HuH-7.5 (cell line): ENCODE measurements around the gene ESD.

ENCODE experiments used
- DNase-seq: peaks from one replicate; pipeline ENCODE4 v3.0.0; 2011; ENCODE audit warnings: low spot score

ESD gene

GRCh38 chr13:46745706-46746105, 51.3 kb downstream of the ESD start:
- DNase-seq: no peak

DNA sequence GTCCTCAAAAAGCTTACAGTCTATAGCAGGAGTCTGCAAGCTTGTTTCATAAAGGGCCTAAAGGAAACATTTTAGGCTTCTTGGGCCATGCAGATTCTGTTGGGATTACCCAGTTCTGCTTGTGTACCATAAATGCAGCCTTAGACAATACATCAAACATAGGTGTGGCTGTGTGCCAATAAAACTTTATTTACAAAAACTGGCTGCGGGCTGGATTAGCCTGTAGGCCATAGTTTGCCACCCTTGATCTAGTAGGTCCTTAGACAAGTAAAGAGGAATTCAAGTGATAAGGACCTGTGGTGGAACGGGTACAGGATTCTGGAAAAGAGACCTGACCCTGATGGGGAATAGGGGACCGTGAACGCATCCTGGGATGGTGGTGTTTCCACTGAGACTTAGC, 51.9 kb downstream of the ESD start:
- DNase-seq: no peak

- DNase-seq: no peak
These were observed 53.8 kb downstream of the ESD start for GRCh38 chr13:46743191-46743590.

DNA sequence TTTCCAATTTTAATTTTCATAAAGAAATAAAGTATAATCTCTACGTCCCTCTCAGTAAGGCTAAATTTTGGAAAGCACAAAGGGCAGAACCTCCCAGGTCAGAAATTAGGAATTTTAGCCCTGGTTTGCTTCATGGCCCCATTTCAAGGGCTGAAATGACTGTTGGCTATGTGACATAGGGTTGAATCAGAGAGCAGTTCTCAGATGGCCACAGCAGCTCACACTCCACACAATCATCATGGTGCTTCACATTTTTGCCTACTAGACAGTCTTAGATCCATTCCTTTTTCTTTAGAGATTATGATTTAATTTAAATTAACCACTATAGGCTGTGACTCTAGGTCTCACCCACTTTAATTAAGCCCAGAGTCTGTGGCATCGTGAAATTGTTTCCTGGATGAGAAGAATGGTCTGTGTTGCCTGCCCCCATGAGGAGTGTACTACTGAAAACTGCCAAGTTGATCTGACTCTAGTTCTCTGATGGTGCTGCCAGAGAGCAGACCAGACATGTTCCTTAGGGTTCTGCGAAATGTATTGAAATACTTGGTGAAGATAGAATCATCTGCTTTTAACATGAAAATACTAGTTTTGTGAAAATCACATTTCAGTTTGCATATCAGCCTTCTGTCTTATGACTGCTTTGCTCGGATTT, 57.4 kb downstream of the ESD start:
- no peak for DNase-seq

GRCh38 chr13:46738766-46739165, 58.2 kb downstream of the ESD start:
- no peak for DNase-seq

DNA sequence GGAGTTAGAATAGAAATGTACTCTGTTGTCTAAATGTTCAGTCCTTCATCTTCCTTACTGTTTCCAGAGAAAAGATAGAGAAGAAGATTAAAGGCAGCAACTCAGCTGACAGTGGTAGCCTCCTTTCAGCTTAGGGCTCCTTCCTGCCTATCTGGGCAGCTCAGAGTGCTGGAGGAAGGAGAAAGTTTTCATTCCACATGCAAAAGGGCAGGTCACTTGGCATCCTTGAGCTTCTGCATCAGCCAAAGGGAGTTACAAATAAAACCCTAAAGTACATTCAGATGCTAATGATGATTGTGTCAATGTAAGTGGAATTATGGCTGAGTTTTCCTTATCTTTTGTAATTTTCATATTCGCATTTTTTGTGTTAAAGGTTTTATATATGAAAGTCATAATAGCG, 58.9 kb downstream of the ESD start:
- no peak for DNase-seq

- DNase-seq: no peak
These were observed 60.2 kb downstream of the ESD start for GRCh38 chr13:46736541-46737310.

GRCh38 chr13:46735425-46735824, 61.5 kb downstream of the ESD start:
- DNase-seq: no peak

- DNase-seq: no peak
These were observed 65.4 kb downstream of the ESD start for GRCh38 chr13:46731535-46731934.

- DNase-seq: no peak
These were observed 68.2 kb downstream of the ESD start for GRCh38 chr13:46728777-46729176.

DNA sequence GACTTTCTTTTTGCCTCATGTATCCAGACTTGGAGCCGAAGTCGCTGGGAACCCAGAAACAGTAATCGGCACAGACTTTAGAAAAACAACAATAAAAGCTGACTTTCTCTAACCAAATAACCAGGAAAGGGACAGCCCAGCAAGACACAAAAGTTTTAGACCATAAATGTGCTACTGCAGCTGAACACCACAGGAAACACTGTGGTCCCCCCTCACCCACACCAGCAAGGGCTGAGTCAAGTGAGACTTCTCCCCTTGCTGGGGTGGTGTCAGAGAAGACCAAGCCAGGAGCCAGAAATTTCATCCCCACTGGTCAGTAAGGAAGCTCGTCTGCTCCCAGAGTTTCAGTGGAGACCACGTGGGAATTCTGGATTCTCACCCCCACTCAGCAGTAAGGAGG, 70.6 kb downstream of the ESD start:
- no peak for DNase-seq
